Glutamatergic neuron (in vitro differentiated cells): ENCODE data around the gene SNAP25. TPM values are rescaled to one million over a fixed set of nuclear protein-coding genes. Genes with fewer than 3 reads are reported as not detected.

Source experiments
- DNase-seq: peaks from one replicate; pipeline ENCODE4 v3.0.0; 2022
- H3K27ac Mint-ChIP-seq: one replicate; pipeline ENCODE4 v1.8.0; 2020; ENCODE audit warnings: mild to moderate bottlenecking, mixed read lengths, inconsistent platforms; ENCODE audit not compliant: unreplicated experiment
- H3K27me3 Mint-ChIP-seq: one replicate; pipeline ENCODE4 v1.8.0; 2020; ENCODE audit warnings: mild to moderate bottlenecking, moderate library complexity, mixed read lengths, inconsistent platforms; ENCODE audit not compliant: unreplicated experiment
- H3K36me3 Mint-ChIP-seq: one replicate; pipeline ENCODE4 v1.8.0; 2020; ENCODE audit warnings: mild to moderate bottlenecking, mixed read lengths, inconsistent platforms; ENCODE audit not compliant: unreplicated experiment
- H3K4me1 Mint-ChIP-seq: one replicate; pipeline ENCODE4 v1.8.0; 2020; ENCODE audit warnings: mild to moderate bottlenecking, low read depth, mixed read lengths, inconsistent platforms; ENCODE audit not compliant: unreplicated experiment
- H3K4me3 Mint-ChIP-seq: one replicate; pipeline ENCODE4 v1.8.0; 2020; ENCODE audit warnings: mild to moderate bottlenecking, mixed read lengths, inconsistent platforms; ENCODE audit not compliant: unreplicated experiment
- H3K9me3 Mint-ChIP-seq: one replicate; pipeline ENCODE4 v1.8.0; 2020; ENCODE audit warnings: mild to moderate bottlenecking, moderate library complexity, mixed read lengths, inconsistent platforms; ENCODE audit not compliant: unreplicated experiment
- CTCF ChIP-seq: fragments of 200-600 bp; sonication (generic); IDR thresholded peaks from one replicate; pipeline ENCODE4 v1.5.0; 2021; ENCODE audit not compliant: partially characterized antibody, unreplicated experiment
- total RNA-seq: library from RNA; stranded (reverse); fragmentation: NEBNext Ultra II Directional; extraction: Animal tissue kit (Norgen Biotek cat#: 25700); gene quantifications from one replicate; pipeline ENCODE4 v1.2.1, GENCODE V29; 2021; ENCODE audit not compliant: unreplicated experiment

The SNAP25 gene
- total RNA-seq, 1 donor from 2014 or later, result 61.0 TPM

GRCh38 chr20:10172998-10173655 is 45.5 kb upstream of the SNAP25 start:
- peaks cover 10% of the 10 kb centered on the region for H3K4me1 Mint-ChIP-seq
- TF ChIP-seq CTCF, result no peak
- H3K27ac Mint-ChIP-seq, result no peak overlapping the region
- peaks cover 4% of the 10 kb centered on the region for H3K9me3 Mint-ChIP-seq
- H3K36me3 Mint-ChIP-seq, result no peaks in the 10 kb centered on the region
- no peak overlapping the region for H3K4me3 Mint-ChIP-seq
- H3K27me3 Mint-ChIP-seq, result peaks cover 3% of the 10 kb centered on the region
- no peak for DNase-seq

- peaks cover 4% of the 10 kb centered on the region for H3K9me3 Mint-ChIP-seq
- H3K4me3 Mint-ChIP-seq, result no peak overlapping the region
- no peak for TF ChIP-seq CTCF
- H3K27me3 Mint-ChIP-seq, result peaks cover 3% of the 10 kb centered on the region
- DNase-seq, result no peak
- no peak overlapping the region for H3K27ac Mint-ChIP-seq
- peaks cover 10% of the 10 kb centered on the region for H3K4me1 Mint-ChIP-seq
- H3K36me3 Mint-ChIP-seq, result no peaks in the 10 kb centered on the region
Observed at GRCh38 chr20:10174400-10174799, 44.2 kb upstream of the SNAP25 start.

- TF ChIP-seq CTCF, result no peak
- H3K27me3 Mint-ChIP-seq, result peaks cover 3% of the 10 kb centered on the region
- no peak overlapping the region for H3K4me3 Mint-ChIP-seq
- DNase-seq, result no peak
- peaks cover 2% of the 10 kb centered on the region for H3K9me3 Mint-ChIP-seq
- no peaks in the 10 kb centered on the region for H3K36me3 Mint-ChIP-seq
- peaks cover 10% of the 10 kb centered on the region for H3K4me1 Mint-ChIP-seq
- no peak overlapping the region for H3K27ac Mint-ChIP-seq
Observed at GRCh38 chr20:10177326-10177725, 41.3 kb upstream of the SNAP25 start.

GRCh38 chr20:10178091-10178490 is 40.5 kb upstream of the SNAP25 start:
- Mint-ChIP-seq H3K36me3 (no peaks in the 10 kb centered on the region), H3K4me3 (no peak overlapping the region), H3K27ac (no peak overlapping the region), H3K4me1 (peaks cover 8% of the 10 kb centered on the region), H3K27me3 (peaks cover 3% of the 10 kb centered on the region), H3K9me3 (no peaks in the 10 kb centered on the region)
- no peak for TF ChIP-seq CTCF
- DNase-seq, result no peak

GRCh38 chr20:10178727-10179313 is 39.8 kb upstream of the SNAP25 start:
- H3K4me1 Mint-ChIP-seq, result peaks cover 6% of the 10 kb centered on the region
- peaks cover 3% of the 10 kb centered on the region for H3K27me3 Mint-ChIP-seq
- DNase-seq, result no peak
- no peaks in the 10 kb centered on the region for H3K9me3 Mint-ChIP-seq
- TF ChIP-seq CTCF, result no peak
- H3K27ac Mint-ChIP-seq, result no peak overlapping the region
- H3K4me3 Mint-ChIP-seq, result no peak overlapping the region
- no peaks in the 10 kb centered on the region for H3K36me3 Mint-ChIP-seq
